ENCODE data around the gene NDC1.
A peak's percentile ranks its signal among the peaks of the same experiment; 100 is the strongest.
"Not testable (repeated sequence)": the region's sequence is repeated elsewhere in the genome, so short reads cannot be mapped to it uniquely, and the experiment has no call there.

Gene NDC1

GRCh38 chr1:53822931-53823330, 15.2 kb downstream of the NDC1 start:
- DNase-seq (ENCODE audit: low spot score), result no peak

- no peak for DNase-seq (ENCODE audit: low spot score)
Measured at GRCh38 chr1:53821380-53821779, 16.7 kb downstream of the NDC1 start.

- no peak for DNase-seq (ENCODE audit: low spot score)
Measured at GRCh38 chr1:53819387-53819786, 18.7 kb downstream of the NDC1 start.

GRCh38 chr1:53816584-53816983, 21.5 kb downstream of the NDC1 start:
- not testable (repeated sequence) for DNase-seq (ENCODE audit: low spot score)

- not testable (repeated sequence) for DNase-seq (ENCODE audit: low spot score)
Measured at GRCh38 chr1:53815484-53815883, 22.6 kb downstream of the NDC1 start.

- DNase-seq (ENCODE audit: low spot score), result peak; percentile 1
Measured at GRCh38 chr1:53811414-53811851, 26.7 kb downstream of the NDC1 start.

GRCh38 chr1:53810497-53810896, 27.6 kb downstream of the NDC1 start:
- no peak for DNase-seq (ENCODE audit: low spot score)

- DNase-seq (ENCODE audit: low spot score), result no peak
Measured at GRCh38 chr1:53810007-53810406, 28.1 kb downstream of the NDC1 start.

- no peak for DNase-seq (ENCODE audit: low spot score)
Measured at GRCh38 chr1:53807916-53808315, 30.2 kb downstream of the NDC1 start.

- no peak for DNase-seq (ENCODE audit: low spot score)
Measured at GRCh38 chr1:53804791-53805505, 33.1 kb downstream of the NDC1 start.

GRCh38 chr1:53804181-53804580, 33.9 kb downstream of the NDC1 start:
- no peak for DNase-seq (ENCODE audit: low spot score)

GRCh38 chr1:53800621-53801020, 37.5 kb downstream of the NDC1 start:
- DNase-seq (ENCODE audit: low spot score), result no peak

- DNase-seq (ENCODE audit: low spot score), result no peak
Measured at GRCh38 chr1:53799141-53799540, 39.0 kb downstream of the NDC1 start.

GRCh38 chr1:53792806-53793205, 45.3 kb downstream of the NDC1 start:
- DNase-seq (ENCODE audit: low spot score), result no peak

GRCh38 chr1:53787655-53788054, 50.4 kb downstream of the NDC1 start:
- DNase-seq (ENCODE audit: low spot score), result no peak

GRCh38 chr1:53783056-53783455, 55.0 kb downstream of the NDC1 start:
- no peak for DNase-seq (ENCODE audit: low spot score)

GRCh38 chr1:53781654-53782053, 56.4 kb downstream of the NDC1 start:
- DNase-seq (ENCODE audit: low spot score), result no peak

GRCh38 chr1:53777272-53777671, 60.8 kb downstream of the NDC1 start:
- no peak for DNase-seq (ENCODE audit: low spot score)

- peak; percentile 2 for DNase-seq (ENCODE audit: low spot score)
Measured at GRCh38 chr1:53771648-53772047, 66.4 kb downstream of the NDC1 start.

- no peak for DNase-seq (ENCODE audit: low spot score)
Measured at GRCh38 chr1:53769780-53770179, 68.3 kb downstream of the NDC1 start.

- DNase-seq (ENCODE audit: low spot score), result no peak
Measured at GRCh38 chr1:53769184-53769583, 68.9 kb downstream of the NDC1 start.

GRCh38 chr1:53766831-53767405, 71.2 kb downstream of the NDC1 start:
- DNase-seq (ENCODE audit: low spot score), result no peak

- no peak for DNase-seq (ENCODE audit: low spot score)
Measured at GRCh38 chr1:53766194-53766742, 71.8 kb downstream of the NDC1 start.

GRCh38 chr1:53765657-53766056, 72.4 kb downstream of the NDC1 start:
- no peak for DNase-seq (ENCODE audit: low spot score)
